Measurements from ENCODE around the gene MAP3K2.

Gene MAP3K2

DNA sequence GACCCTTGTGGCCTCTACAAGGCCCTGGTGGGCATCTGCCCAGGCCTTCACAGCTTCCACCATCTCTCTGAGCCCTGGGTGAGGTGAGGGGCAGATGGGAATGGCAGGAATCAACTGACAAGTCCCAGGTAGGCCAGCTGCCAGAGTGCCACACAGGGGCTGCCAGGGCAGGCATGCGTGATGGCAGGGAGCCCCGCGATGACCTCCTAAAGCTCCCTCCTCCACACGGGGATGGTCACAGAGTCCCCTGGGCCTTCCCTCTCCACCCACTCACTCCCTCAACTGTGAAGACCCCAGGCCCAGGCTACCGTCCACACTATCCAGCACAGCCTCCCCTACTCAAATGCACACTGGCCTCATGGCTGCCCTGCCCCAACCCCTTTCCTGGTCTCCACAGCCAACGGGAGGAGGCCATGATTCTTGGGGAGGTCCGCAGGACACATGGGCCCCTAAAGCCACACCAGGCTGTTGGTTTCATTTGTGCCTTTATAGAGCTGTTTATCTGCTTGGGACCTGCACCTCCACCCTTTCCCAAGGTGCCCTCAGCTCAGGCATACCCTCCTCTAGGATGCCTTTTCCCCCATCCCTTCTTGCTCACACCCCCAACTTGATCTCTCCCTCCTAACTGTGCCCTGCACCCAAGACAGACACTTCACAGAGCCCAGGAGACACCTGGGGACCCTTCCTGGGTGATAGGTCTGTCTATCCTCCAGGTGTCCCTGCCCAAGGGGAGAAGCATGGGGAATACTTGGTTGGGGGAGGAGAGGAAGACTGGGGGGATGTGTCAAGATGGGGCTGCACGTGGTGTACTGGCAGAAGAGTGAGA is 32.5 kb upstream of the MAP3K2 start:
- peak; percentile 51 for DNase-seq

DNA sequence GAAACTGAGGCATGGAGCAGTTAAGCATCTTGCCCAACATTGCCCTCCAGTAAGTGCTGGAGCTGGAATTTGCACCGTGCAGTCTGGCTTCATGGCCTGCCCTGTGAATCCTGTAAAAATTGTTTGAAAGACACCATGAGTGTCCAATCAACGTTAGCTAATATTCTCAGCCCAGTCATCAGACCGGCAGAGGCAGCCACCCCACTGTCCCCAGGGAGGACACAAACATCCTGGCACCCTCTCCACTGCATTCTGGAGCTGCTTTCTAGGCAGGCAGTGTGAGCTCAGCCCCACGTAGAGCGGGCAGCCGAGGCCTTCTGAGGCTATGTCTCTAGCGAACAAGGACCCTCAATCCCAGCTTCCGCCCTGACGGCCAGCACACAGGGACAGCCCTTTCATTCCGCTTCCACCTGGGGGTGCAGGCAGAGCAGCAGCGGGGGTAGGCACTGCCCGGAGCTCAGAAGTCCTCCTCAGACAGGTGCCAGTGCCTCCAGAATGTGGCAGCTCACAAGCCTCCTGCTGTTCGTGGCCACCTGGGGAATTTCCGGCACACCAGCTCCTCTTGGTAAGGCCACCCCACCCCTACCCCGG is 31.8 kb upstream of the MAP3K2 start:
- DNase-seq, result no peak

DNA sequence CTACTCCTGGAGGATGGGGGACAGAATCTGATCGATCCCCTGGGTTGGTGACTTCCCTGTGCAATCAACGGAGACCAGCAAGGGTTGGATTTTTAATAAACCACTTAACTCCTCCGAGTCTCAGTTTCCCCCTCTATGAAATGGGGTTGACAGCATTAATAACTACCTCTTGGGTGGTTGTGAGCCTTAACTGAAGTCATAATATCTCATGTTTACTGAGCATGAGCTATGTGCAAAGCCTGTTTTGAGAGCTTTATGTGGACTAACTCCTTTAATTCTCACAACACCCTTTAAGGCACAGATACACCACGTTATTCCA is 31.3 kb upstream of the MAP3K2 start:
- DNase-seq, result no peak

DNA sequence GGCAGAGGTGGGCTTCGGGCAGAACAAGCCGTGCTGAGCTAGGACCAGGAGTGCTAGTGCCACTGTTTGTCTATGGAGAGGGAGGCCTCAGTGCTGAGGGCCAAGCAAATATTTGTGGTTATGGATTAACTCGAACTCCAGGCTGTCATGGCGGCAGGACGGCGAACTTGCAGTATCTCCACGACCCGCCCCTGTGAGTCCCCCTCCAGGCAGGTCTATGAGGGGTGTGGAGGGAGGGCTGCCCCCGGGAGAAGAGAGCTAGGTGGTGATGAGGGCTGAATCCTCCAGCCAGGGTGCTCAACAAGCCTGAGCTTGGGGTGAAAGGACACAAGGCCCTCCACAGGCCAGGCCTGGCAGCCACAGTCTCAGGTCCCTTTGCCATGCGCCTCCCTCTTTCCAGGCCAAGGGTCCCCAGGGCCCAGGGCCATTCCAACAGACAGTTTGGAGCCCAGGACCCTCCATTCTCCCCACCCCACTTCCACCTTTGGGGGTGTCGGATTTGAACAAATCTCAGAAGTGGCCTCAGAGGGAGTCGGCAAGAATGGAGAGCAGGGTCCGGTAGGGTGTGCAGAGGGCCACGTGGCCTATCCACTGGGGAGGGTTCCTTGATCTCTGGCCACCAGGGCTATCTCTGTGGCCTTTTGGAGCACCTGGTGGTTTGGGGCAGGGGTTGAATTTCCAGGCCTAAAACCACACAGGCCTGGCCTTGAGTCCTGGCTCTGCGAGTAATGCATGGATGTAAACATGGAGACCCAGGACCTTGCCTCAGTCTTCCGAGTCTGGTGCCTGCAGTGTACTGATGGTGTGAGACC is 30.7 kb upstream of the MAP3K2 start, which contains the start of gene PROC:
Gene PROC, plus strand, starts transcription at position 128 of the 812 bp plus-strand sequence. CDS start 1,516 bp downstream, outside the sequence.
- DNase-seq, result peak; percentile 52

DNA sequence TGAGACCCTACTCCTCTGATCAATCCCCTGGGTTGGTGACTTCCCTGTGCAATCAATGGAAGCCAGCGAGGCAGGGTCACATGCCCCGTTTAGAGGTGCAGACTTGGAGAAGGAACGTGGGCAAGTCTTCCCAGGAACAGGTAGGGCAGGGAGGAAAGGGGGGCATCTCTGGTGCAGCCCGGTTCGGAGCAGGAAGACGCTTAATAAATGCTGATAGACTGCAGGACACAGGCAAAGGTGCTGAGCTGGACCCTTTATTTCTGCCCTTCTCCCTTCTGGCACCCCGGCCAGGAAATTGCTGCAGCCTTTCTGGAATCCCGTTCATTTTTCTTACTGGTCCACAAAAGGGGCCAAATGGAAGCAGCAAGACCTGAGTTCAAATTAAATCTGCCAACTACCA is 29.6 kb upstream of the MAP3K2 start:
- DNase-seq, result no peak

DNA sequence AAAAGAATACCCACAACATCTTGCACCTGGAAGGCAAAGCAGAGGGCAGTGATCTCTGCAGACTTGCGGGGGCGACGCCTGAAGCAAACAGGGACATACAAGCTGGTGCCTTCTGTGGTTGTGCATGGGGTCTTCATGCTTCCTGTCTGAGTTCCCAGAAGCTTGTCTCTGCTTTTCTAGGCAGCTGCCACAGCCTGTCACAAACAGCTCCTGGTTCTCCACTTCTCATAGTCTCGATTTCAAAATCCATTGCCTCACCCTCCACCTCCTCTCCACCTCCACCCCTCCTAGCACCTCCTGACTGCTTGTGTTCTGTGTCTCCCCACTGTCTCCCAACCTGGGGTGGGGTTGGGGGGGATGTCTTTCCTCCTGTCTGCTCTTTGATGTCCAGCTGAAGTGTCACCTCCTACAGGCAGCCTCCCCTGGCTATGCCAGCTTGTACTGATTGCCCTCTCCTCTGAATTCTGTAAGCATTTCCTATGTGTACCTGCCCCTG is 28.8 kb upstream of the MAP3K2 start:
- no peak for DNase-seq

DNA sequence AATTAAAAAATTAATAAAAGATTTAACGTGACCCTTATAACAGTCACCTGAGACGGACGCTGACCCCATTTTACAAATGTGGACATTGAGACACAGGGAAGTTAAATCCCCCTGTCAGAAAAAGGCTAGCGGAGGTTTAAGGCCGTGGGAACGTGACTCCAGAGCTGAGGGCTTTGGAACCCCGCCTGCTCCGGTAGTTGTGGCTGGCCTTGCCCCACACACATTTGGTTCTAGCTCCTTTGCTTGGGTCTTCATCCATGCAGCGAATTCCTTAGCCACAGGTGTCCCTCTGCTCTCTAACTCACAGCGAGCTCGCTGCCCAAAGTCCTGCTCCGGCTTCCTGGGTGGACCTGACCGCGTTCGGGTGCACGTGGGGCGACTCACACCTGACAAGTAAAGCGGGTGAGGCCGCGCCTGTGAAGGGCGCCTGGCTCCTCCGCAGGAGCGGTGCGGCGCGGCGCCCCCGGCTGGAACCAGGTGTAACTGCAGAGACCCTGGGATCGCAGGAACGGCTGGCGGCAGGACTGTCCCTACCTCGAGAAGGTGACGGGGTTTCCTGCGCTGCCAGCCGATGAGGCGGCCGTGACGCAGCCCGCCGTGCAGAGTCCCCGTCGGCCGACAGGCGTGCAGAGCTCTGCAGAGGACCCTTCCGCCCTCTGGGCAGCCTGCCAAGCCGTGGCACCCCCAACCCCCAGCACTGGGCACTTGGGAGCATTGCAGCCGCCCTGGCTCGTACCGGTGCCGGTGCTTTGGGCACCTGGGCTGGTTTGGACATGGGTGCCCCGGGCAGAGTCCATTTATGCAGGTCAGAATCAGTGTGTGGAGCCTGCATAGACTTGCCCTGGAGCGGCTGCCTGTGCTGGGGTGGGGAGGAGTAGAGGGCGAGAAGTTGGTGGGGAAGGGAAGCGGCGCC is 28.1 kb upstream of the MAP3K2 start:
- DNase-seq, result peak; percentile 88

DNA sequence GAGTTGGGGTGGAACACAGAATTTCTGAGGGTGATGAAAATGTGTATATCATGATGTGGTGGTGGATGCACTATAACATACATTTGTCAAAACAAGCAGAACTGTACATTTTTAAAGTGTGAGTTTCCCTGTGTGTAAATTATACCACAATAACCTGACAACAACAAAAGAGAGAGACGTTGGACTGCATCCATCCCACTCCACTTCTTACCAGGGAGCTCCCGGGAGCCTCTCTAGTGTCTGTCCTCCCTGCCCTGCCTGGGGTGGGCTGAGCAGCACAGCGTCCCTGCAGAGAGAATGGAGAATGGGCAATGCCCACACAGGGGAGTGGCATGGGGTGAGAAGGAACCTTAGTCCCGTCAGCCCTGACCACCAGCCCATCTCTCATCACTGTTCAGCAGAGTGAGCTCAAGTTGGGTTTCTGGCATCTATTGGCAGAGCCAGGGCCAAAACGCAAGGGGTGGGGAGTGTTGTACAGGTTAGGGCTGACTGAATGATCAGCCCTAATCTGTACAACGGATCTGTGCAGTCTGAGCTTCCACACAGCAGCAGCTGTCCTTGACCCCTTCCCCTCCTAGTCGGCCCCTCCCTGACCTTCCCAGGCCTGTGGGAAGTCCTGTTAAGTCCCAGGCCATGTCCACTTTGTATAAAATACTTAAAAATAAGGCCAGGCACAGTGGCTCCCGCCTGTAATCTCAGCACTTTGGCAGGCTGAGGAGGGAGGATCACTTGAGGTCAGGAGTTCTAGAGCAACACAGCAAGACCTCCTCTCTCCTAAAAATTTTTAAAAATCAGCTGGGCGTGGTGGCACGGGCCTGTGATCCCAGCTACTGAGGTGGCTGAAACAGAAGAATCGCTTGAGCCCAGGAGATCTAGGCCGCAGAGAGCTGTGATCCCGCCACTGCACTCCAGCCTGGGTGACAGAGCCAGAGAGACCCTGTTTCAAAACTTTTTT is 27.1 kb upstream of the MAP3K2 start:
- no peak for DNase-seq

DNA sequence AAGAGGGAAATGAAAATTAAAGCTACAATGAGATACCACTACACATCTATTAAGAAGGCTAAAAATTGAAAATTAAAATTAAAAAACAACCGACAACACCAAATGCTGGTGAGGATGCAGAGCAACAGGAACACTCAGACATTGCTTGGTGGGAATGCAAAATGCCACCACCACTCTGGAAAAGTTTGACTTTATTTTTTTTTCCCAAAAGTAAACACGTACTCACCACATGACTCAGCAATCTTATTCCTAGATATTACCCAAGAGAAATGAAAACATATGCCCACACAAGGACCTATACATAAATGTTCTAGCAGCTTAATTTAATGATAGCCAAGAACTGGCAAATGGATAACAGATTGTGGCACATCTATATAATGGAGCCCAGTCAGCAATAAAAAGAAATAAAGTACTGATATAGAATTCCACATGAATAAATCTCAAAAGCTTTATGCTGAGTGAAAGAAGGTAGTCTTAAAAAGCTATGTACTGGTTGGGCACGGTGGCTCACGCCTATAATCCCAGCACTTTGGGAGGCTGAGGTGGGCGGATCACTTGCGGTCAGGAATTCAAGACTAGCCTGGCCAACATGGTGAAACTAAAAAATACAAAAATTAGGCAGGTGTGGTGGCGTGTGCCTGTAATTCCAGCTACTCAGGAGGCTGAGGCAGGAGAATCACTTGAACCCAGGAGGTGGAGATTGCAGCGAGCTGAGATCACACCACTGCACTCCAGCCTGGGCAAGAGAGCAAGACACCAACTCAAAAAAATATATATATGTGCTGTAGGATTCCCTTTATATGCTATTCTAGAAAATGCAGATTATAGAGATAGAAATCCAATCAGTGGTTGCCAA is 26.2 kb upstream of the MAP3K2 start:
- no peak for DNase-seq

DNA sequence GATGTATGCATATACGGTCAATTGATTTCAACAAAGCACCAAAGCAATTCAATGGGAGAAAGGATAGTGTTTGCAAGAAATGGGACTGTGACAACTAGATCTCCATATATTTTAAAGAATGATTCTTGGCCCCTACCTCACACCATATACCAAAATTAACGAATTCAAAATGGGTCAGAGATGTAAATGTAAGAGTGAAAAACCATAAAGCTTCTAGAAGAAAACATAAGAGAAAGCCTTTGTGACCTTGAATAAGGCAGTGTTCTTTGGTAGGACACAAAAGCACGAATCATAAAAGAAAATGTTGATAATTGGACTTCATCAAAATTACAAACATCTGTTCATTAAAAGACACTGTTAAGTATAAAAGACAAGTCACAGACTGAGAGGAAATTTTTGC is 25.4 kb upstream of the MAP3K2 start:
- DNase-seq, result no peak

DNA sequence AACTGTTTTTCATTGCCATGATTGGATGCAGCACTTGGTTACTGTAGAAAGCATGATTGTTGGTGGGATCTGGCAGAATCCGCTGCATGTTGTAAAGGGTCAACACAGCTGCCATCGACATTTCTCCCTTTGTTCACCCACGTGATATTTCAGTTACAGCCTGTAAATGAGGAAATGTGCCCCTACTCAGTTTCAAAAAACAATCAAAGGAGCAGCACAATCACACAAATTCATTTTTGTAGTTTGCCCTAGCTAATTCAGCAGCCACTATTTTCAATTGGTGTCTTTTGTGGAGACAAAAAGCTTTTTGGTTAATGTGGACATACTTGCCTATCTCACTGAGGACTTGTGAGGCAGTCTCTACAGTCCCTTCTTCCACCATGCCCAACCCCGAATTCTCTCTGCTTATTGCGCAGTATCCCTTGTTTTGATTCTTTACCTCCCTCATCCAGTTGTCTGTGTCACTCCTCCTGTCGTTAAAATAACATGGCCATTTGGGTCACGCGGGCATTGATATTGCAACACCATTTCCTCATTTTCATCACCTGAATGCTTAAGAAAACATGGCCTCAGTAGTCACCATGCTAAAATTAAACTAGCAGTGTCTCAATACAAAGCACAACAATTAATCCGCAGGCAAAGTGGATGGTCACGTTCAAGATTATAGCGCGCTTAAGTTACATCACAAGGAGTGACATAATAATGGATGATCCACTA is 24.0 kb upstream of the MAP3K2 start:
- DNase-seq, result no peak

DNA sequence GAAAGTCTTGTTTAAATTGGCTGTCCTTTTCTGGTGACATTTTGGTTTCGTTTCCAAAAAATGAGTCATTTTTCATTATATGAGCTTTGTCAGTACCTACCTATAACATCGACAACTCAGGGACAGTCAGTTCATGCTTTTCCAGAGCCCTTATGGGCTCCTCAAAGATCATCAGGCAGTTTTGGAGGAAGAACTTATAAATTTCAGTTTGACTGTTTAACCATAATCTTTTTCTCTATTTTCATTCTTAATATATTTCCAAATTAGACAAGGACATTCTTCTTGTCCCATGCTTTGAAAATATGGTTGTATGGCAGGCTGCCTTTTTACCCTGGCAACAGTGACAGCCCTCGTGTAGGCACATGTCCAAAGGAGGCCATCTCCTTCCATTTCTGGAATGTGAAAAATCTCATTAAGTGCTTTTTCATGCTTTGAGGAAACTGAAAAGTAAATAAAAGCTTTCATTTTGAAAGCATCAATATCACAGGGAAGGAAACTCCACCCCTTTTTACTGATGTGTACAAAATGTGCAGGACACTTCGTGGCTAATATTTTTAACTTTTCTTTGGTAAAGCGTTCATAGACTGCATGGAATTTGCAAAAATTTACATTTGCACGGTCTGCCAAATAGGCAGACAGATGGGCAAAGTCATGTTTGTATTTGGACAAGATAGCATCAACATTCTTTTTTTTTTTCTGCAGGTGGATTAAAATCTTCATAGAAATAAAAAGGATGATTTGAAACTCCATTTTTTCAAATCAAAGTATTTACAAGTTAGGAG is 23.3 kb upstream of the MAP3K2 start:
- no peak for DNase-seq

DNA sequence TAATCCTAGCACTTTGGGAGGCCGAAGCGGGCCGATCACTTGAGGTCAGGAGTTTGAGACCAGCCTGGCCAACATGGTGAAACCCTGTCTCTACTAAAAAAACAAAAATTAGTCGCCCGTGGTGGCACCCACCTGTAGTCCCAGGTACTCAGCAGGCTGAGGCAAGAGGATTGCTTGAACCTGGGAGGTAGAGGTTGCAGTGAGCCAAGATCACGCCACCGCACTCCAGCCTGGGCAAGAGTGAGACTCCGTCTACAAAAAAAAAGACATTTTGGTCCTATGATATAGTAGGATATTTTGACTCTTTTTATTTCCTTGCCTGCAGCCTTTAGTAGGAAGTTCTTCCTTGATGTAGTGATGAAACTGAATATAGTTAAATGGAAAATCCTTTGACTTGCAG is 21.9 kb upstream of the MAP3K2 start:
- DNase-seq, result peak; percentile 24

DNA sequence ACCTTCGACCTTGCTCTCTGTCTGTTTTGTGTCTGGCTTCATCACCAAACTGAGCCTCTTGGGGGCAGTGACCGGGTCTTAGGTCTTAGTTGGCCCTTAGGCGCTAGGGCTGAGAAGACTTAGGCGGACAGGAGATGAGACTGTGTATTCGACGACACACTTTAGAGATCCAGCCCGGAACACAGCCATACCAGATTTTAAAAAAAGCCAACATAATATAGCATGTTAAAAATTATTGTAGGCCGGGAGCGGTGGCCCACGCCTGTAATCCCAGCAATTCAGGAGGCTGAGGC is 21.0 kb upstream of the MAP3K2 start:
- no peak for DNase-seq

DNA sequence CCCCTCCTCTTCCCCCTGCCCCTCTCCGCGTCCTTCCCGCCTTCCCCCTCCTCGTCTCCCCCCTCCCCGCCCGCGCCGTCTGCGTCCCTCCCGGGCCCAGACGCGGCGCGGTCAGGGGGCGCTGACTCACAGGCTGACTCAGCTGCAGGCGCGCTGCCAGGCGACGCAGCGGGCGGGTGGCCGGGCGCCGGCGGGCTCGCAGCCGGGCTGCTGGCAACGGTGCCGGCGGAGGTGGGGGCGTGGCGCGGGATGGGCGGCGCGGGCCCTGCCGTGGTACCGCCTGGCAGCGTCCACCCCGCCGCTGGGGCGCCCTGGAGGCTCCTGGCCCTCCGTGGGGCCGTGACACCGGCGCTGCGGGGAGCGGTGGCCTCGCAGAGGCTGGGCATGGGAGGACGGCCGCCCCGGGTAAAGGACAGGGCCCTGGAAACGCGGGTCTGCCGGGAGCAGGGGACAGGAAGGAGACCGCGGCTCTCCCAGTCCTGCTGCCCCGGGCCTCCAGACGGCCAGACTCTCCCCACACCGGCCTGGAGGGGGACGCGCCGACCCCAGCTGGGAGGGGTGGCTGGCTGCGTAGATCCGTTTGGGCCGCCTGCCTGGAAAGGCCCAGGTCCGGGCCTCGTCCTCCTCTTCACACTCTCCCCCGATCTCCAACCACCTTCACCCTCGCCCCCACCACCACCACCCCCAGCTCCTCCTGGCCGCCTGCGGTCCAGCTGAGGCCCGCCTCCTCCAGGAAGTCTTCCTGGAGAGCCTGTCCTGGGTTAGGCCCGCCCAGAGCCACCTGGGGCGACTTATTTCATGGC is 20.4 kb upstream of the MAP3K2 start:
- DNase-seq, result peak; percentile 95

DNA sequence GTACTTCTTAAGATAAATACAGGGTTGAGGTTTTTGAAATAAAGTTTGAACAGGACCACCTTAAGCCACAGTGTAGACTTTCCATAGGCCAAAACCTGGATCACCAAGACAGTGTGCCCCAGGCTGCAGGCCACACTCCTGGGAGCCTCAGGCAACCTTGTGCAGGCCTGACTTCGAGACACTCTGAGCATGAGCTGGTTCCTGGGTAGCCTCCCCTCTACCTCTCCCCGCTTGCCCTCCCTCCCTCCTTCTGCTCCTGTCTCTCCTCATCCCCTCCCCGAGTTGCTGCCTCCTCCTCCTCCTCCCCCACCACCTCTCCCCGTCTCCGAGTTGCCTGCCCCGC is 19.9 kb upstream of the MAP3K2 start:
- DNase-seq, result no peak

DNA sequence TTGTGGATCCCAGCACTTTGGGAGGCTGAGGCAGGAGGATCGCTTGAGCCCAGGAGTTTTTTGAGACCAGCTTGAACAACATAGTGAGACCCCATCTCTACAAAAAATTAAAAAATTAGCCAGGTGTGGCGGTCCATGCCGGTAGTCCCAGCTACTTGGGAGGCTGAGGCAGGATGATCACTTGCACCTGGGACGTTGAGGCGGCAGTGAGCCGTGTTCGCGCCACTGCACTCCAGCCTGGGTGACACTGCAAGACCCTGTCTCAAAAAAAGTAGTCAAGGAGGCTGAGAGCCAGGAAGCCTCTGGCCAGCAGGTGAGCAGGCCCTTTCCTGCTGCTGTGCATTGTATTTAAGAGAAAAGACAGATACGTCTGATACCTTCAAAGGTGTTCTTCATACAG is 19.3 kb upstream of the MAP3K2 start:
- DNase-seq, result peak; percentile 54

DNA sequence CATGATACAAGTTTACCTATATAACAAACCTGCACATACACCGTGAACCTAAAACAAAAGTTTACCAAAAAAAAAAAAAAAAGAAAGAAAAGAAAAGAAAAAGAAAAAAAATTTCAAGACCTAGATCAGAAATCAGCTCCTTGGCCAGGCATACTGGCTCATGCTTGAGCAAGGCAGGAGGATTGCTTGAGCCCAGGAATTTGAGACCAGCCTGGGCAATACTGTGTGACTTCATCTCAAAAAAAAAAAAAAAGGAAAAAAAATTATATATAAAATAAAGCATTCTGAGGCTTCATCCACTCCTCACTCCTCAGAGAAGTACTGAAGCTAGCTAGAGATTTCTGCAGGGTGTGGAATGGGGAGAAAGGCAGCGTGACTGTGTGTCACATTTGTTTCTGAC is 18.7 kb upstream of the MAP3K2 start:
- DNase-seq, result no peak
